NCI-H1930 (cell line): ENCODE results near the gene PCDHGA1.
"Not testable (repeated sequence)": the region's sequence is repeated elsewhere in the genome, so short reads cannot be mapped to it uniquely, and the experiment has no call there.

Source experiments
- DNase-seq, 2 experiments: peaks; one replicate each; lab custom pipeline; 2025; lab: John Stamatoyannopoulos, UW

PCDHGA1 gene

GRCh38 chr5:141382469-141383294 is 52.4 kb downstream of the PCDHGA1 start, which contains the start of gene PCDHGA7:
PCDHGA7 (plus strand) TSS chr5:141382742; CDS start chr5:141382900, 158 bp downstream.
- DNase-seq, result no peak

DNA sequence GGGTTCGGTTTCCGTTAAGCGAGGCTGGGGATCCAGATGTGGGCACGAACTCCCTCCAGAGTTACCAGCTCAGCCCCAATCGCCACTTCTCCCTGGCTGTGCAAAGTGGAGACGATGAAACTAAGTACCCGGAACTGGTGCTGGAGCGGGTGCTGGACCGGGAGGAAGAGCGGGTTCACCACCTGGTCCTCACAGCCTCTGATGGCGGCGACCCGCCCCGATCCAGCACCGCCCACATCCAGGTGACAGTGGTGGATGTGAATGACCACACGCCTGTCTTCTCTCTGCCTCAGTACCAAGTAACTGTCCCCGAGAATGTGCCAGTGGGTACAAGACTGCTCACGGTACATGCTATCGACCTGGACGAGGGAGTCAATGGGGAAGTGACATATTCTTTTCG is 53.0 kb downstream of the PCDHGA1 start:
- DNase-seq, result no peak

DNA sequence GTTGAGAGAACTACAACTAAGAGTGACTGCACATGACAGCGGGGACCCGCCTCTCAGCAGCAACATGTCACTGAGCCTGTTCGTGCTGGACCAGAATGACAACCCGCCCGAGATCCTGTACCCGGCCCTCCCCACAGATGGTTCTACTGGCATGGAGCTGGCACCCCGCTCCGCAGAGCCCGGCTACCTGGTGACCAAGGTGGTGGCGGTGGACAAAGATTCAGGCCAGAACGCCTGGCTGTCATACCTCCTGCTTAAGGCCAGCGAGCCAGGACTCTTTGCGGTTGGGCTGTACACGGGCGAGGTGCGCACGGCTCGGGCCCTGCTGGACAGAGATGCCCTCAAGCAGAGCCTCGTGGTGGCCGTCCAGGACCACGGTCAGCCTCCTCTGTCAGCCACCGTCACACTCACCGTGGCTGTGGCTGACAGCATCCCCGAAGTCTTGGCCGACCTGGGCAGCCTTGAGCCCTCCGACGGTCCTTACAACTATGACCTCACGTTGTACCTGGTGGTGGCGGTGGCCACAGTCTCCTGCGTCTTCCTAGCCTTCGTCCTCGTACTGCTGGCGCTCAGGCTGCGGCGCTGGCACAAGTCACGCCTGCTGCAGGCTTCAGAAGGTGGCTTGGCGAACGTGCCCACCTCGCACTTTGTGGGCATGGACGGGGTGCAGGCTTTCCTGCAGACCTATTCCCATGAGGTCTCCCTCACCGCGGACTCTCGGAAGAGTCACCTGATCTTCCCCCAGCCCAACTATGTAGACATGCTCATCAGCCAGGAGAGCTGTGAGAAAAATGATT is 54.4 kb downstream of the PCDHGA1 start:
- DNase-seq, result no peak

- DNase-seq, result not testable (repeated sequence)
These were observed 57.4 kb downstream of the PCDHGA1 start, which contains the start of gene PCDHGB4 for GRCh38 chr5:141387557-141388311. PCDHGB4 (plus strand) TSS chr5:141387698; CDS start chr5:141387885, 187 bp downstream.

DNA sequence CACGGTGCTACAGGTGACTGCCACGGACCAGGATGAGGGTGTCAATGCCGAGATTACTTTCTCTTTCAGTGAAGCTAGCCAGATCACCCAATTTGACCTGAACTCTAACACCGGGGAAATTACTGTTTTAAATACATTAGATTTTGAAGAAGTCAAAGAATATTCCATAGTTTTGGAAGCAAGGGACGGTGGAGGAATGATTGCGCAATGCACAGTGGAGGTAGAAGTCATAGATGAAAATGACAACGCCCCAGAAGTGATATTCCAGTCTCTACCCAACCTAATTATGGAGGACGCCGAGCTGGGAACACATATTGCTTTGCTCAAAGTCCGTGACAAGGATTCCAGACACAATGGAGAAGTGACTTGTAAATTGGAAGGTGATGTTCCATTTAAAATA is 58.3 kb downstream of the PCDHGA1 start:
- no peak for DNase-seq

GRCh38 chr5:141389153-141390042 is 59.1 kb downstream of the PCDHGA1 start:
- no peak for DNase-seq

- no peak for DNase-seq
These were observed 62.3 kb downstream of the PCDHGA1 start, which contains the start of gene PCDHGA8 for GRCh38 chr5:141392429-141393198. PCDHGA8 (plus strand) TSS chr5:141392633; CDS start chr5:141392814, 181 bp downstream.

GRCh38 chr5:141393267-141393666 is 63.0 kb downstream of the PCDHGA1 start:
- no peak for DNase-seq

DNA sequence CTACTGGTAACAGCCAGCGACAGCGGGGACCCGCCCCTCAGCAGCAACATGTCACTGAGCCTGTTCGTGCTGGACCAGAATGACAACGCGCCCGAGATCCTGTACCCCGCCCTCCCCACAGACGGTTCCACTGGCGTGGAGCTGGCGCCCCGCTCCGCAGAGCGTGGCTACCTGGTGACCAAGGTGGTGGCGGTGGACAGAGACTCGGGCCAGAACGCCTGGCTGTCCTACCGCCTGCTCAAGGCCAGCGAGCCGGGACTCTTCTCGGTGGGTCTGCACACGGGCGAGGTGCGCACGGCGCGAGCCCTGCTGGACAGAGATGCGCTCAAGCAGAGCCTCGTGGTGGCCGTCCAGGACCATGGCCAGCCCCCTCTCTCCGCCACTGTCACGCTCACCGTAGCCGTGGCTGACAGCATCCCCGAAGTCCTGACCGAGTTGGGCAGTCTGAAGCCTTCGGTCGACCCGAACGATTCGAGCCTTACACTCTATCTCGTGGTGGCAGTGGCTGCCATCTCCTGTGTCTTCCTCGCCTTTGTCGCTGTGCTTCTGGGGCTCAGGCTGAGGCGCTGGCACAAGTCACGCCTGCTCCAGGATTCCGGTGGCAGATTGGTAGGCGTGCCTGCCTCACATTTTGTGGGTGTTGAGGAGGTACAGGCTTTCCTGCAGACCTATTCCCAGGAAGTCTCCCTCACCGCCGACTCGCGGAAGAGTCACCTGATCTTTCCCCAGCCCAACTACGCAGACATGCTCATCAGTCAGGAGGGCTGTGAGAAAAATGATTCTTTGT is 64.3 kb downstream of the PCDHGA1 start:
- DNase-seq, result not testable (repeated sequence)

DNA sequence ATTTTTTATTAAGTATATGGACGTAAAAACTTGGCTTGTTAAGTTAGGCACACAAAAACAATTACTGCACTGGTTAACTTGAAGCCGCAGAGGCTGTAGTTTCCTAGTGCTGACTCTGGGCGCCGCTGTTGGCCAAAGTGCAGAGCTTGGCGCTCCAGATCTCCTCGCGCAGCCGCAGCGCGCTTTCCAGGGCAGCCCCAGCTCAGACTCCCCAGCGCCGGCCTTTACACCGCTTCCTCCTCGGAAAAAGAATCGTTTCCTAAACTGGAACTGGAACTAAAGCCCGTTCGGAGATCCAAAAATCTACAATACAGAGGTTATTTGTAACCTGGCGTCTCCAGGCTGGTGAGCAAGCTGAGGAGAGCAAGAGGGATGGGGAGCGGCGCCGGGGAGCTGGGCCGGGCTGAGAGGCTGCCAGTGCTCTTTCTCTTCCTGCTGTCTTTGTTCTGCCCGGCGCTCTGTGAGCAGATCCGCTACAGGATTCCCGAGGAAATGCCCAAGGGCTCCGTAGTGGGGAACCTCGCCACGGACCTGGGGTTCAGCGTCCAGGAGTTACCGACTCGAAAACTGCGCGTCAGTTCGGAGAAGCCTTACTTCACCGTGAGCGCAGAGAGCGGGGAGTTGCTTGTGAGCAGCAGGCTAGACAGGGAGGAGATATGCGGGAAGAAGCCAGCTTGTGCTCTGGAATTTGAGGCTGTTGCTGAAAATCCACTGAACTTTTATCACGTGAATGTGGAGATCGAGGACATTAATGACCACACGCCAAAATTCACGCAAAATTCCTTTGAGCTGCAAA is 67.6 kb downstream of the PCDHGA1 start, which contains the start of gene PCDHGB5:
Gene PCDHGB5, plus strand, starts transcription at position 192 of the 796 bp plus-strand sequence. Its CDS starts 181 bp downstream, at position 373.
- DNase-seq, result not testable (repeated sequence)

- DNase-seq, result no peak
These were observed 68.3 kb downstream of the PCDHGA1 start for GRCh38 chr5:141398608-141399007.

DNA sequence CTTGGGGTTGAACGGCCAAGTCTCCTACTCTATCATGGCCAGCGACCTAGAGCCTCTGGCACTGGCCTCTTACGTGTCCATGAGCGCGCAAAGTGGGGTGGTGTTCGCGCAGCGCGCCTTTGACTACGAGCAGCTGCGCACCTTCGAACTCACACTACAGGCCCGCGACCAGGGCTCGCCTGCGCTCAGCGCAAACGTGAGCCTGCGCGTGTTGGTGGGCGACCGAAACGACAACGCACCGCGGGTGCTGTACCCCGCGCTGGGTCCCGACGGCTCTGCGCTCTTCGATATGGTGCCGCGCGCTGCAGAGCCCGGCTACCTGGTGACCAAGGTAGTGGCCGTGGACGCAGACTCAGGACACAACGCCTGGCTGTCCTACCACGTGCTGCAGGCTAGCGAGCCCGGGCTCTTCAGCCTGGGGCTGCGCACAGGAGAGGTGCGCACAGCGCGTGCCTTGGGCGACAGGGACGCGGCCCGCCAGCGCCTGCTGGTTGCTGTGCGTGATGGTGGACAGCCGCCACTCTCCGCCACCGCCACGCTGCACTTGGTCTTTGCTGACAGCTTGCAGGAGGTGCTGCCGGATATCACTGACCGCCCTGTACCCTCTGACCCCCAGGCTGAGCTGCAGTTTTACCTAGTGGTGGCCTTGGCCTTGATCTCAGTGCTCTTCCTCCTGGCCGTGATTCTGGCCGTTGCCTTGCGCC is 69.4 kb downstream of the PCDHGA1 start:
- no peak for DNase-seq

- DNase-seq, result no peak
These were observed 72.4 kb downstream of the PCDHGA1 start, which contains the start of gene PCDHGA9 for GRCh38 chr5:141402553-141403243. PCDHGA9 (plus strand) TSS chr5:141402778; CDS start chr5:141402953, 175 bp downstream.

DNA sequence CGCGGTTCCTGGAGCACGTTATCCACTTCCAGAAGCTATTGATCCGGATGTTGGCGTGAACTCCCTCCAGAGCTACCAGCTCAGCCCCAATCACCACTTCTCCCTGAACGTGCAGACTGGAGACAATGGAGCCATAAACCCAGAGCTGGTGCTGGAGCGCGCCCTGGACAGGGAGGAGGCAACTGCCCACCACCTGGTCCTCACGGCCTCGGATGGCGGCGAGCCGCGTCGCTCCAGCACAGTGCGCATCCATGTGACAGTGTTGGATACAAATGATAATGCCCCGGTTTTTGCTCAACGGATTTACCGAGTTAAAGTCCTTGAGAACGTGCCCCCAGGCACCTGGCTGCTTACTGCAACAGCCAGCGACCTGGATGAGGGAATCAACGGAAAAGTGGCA is 73.1 kb downstream of the PCDHGA1 start:
- DNase-seq, result no peak

DNA sequence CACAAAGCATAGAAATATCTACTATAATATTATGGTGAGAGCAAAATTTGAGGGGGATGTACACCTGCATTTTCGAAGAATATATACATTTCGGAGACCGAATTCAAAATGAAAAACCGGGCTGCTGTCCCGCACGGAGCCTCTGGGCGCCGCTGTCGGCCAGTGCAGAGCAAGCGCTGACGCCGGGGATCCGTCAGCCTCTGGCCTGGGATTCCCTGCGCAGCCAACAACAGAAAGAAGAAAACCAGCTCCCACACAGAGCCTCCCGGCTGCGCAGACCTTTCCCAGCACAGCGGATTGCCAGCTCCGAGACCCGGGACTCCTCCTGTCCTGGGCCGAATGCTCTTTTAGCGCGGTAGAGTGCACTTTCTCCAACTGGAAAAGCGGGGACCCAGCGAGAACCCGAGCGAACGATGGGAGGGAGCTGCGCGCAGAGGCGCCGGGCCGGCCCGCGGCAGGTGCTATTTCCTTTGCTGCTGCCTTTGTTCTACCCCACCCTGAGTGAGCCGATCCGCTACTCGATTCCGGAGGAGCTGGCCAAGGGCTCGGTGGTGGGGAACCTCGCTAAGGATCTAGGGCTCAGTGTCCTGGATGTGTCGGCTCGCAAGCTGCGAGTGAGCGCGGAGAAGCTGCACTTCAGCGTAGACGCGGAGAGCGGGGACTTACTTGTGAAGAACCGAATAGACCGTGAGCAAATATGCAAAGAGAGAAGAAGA is 77.6 kb downstream of the PCDHGA1 start, which contains the start of gene PCDHGB6:
Gene PCDHGB6, plus strand, starts transcription at position 232 of the 716 bp plus-strand sequence. Its CDS starts 182 bp downstream, at position 414.
- DNase-seq, result not testable (repeated sequence)
